ENCODE data around the gene KCNN4.

KCNN4 gene

GRCh38 chr19:43748205-43748594 is 32.6 kb downstream of the KCNN4 start:
- Histone ChIP-seq H3K4me3 (ENCODE audit: low read depth, low read length) (no peak overlapping the region), H2AFZ (no peak overlapping the region), H3K4me2 (ENCODE audit: low read length) (no peak overlapping the region), H3K79me2 (no peaks in the 10 kb centered on the region), H3K36me3 (ENCODE audit: control insufficient read depth, insufficient read depth, low read length) (no peaks in the 10 kb centered on the region), H3K27ac (no peak overlapping the region), H3K9ac (no peak overlapping the region), H3K9me3 (ENCODE audit: control insufficient read depth, low read length) (no peaks in the 10 kb centered on the region), H3K4me1 (no peaks in the 10 kb centered on the region), H3K27me3 (ENCODE audit: control insufficient read depth, insufficient read depth, low read length) (no peaks in the 10 kb centered on the region)
- TF ChIP-seq CTCF (IDR thresholded peaks at IDR 0.05) = no peak

GRCh38 chr19:43747557-43748204 is 33.1 kb downstream of the KCNN4 start:
- no peaks in the 10 kb centered on the region for H3K79me2 ChIP-seq
- no peak overlapping the region for H2AFZ ChIP-seq
- H3K9ac ChIP-seq = no peak overlapping the region
- no peaks in the 10 kb centered on the region for H3K27me3 ChIP-seq (ENCODE audit: control insufficient read depth, insufficient read depth, low read length)
- TF ChIP-seq CTCF (IDR thresholded peaks at IDR 0.05) = no peak
- H3K4me3 ChIP-seq (ENCODE audit: low read depth, low read length) = no peak overlapping the region
- H3K4me2 ChIP-seq (ENCODE audit: low read length) = no peak overlapping the region
- no peaks in the 10 kb centered on the region for H3K4me1 ChIP-seq
- no peak overlapping the region for H3K27ac ChIP-seq
- H3K9me3 ChIP-seq (ENCODE audit: control insufficient read depth, low read length) = no peaks in the 10 kb centered on the region
- H3K36me3 ChIP-seq (ENCODE audit: control insufficient read depth, insufficient read depth, low read length) = no peaks in the 10 kb centered on the region

DNA sequence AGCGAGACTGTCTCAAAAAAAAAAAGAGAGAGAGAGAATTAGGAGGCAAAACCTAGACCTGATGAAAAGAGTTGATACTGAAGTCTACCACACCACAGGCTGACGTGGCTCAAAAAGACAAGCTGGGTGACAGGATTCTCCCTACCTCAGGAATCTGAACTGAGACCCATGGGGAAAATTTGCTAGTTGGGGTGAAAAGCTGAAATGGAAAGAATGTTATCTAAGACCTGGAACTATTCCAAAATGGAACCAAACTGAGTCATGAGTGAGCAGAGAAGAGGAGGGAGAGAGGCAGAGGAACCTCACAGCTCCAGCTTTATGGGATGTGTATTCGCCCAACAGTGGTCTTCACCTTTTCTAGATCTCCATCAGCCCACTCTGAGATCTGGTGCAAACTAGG is 37.7 kb downstream of the KCNN4 start:
- no peak for TF ChIP-seq CTCF (IDR thresholded peaks at IDR 0.05)
- Histone ChIP-seq H3K9ac (no peak overlapping the region), H3K9me3 (ENCODE audit: control insufficient read depth, low read length) (no peaks in the 10 kb centered on the region), H3K27ac (no peak overlapping the region), H3K79me2 (no peaks in the 10 kb centered on the region), H2AFZ (no peak overlapping the region), H3K4me2 (ENCODE audit: low read length) (no peak overlapping the region), H3K4me3 (ENCODE audit: low read depth, low read length) (no peak overlapping the region), H3K27me3 (ENCODE audit: control insufficient read depth, insufficient read depth, low read length) (no peaks in the 10 kb centered on the region), H3K36me3 (ENCODE audit: control insufficient read depth, insufficient read depth, low read length) (no peaks in the 10 kb centered on the region), H3K4me1 (no peaks in the 10 kb centered on the region)

GRCh38 chr19:43741075-43741825 is 39.5 kb downstream of the KCNN4 start:
- no peak overlapping the region for H3K27ac ChIP-seq
- no peaks in the 10 kb centered on the region for H3K9me3 ChIP-seq (ENCODE audit: control insufficient read depth, low read length)
- TF ChIP-seq CTCF (IDR thresholded peaks at IDR 0.05) = no peak
- no peak overlapping the region for H2AFZ ChIP-seq
- H3K79me2 ChIP-seq = no peaks in the 10 kb centered on the region
- H3K4me2 ChIP-seq (ENCODE audit: low read length) = no peak overlapping the region
- no peak overlapping the region for H3K9ac ChIP-seq
- no peaks in the 10 kb centered on the region for H3K36me3 ChIP-seq (ENCODE audit: control insufficient read depth, insufficient read depth, low read length)
- H3K4me3 ChIP-seq (ENCODE audit: low read depth, low read length) = no peak overlapping the region
- H3K4me1 ChIP-seq = no peaks in the 10 kb centered on the region
- H3K27me3 ChIP-seq (ENCODE audit: control insufficient read depth, insufficient read depth, low read length) = no peaks in the 10 kb centered on the region

All from parathyroid adenoma (tissue), 2 donors.